ENCODE measurements around the gene TBC1D24.

- TF ChIP-seq ZNF282 (CRISPR knock-in tag; IDR thresholded peaks at IDR 0.05) = no peak
- no peak for TF ChIP-seq HNRNPH1 (optimal IDR thresholded peaks at IDR 0.05; ENCODE audit: low read depth, low read length)
- no peak for TF ChIP-seq MAFK (IDR thresholded peaks at IDR 0.05; ENCODE audit: low read length)
- TF ChIP-seq EZH2 (IDR thresholded peaks at IDR 0.05; ENCODE audit: borderline replicate concordance, low read depth, low read length) = no peak
- no peak for TF ChIP-seq TAF15 (IDR thresholded peaks at IDR 0.05; ENCODE audit: low read depth, low read length)
Measured at GRCh38 chr16:2486645-2487516, 12.0 kb downstream of the TBC1D24 start.
